Ovary (tissue), 3 donors: ENCODE measurements around the gene OSR1.

Experiments
- CTCF ChIP-seq, 3 donors: fragments of 450-650 bp in 2 of 3; fragments of 200-600 bp in 1 of 3; IDR thresholded peaks; one replicate each; pipeline versions ENCODE4 v1.5.1 to v1.8.0; 2016 to 2022; ENCODE audit warnings: antibody characterized with exemption in 3 of 3, mild to moderate bottlenecking in 1 of 3
- POLR2A ChIP-seq: fragments of 450-650 bp; IDR thresholded peaks from one replicate; pipeline ENCODE4 v1.6.1; 2017; ENCODE audit warnings: antibody characterized with exemption, mild to moderate bottlenecking, moderate library complexity
- donor health status: DM: no; HTN: no; CAD: no.

- TF ChIP-seq CTCF (IDR thresholded peaks at IDR 0.05) (no peak), POLR2A (no peak)
Observed at GRCh38 chr2:19403785-19404184, 45.4 kb upstream of the OSR1 start.
